HL-60 (cell line): Measurements from ENCODE around the gene B3GNT3.

Experiments used
- DNase-seq, 2 experiments: peaks; one replicate each; pipeline ENCODE4 v3.0.0-alpha.2; 2010 to 2020; ENCODE audit warnings: low read depth in 1 of 2, low spot score in 1 of 2
- H3K27ac ChIP-seq: fragments of 250-450 bp; sonication (Bioruptor Pico); replicated peaks from 2 replicates; pipeline ENCODE4 v1.5.1; 2020; ENCODE audit warnings: mild to moderate bottlenecking, moderate library complexity
- H3K27me3 ChIP-seq: fragments of 250-450 bp; sonication (Bioruptor Pico); 2 replicates; pipeline ENCODE4 v1.5.1; 2021; ENCODE audit warnings: mild to moderate bottlenecking, moderate library complexity; ENCODE audit not compliant: insufficient read depth, poor library complexity, severe bottlenecking
- H3K4me3 ChIP-seq: replicated peaks from 2 replicates; pipeline ENCODE4 v1.5.1; 2011; ENCODE audit warnings: mild to moderate bottlenecking, control low read depth, low read length; ENCODE audit not compliant: insufficient read depth
- GABPA ChIP-seq: IDR thresholded peaks from 2 replicates; pipeline ENCODE4 v1.6.1; 2012; ENCODE audit warnings: low read depth
- POLR2AphosphoS5 ChIP-seq: IDR thresholded peaks from 2 replicates; pipeline ENCODE4 v1.6.1; 2012; ENCODE audit warnings: low read depth
- REST ChIP-seq: IDR thresholded peaks from 2 replicates; pipeline ENCODE4 v1.6.1; 2012; ENCODE audit warnings: low read depth; ENCODE audit not compliant: insufficient replicate concordance
- SPI1 ChIP-seq: IDR thresholded peaks from 2 replicates; pipeline ENCODE4 v1.6.1; 2012; ENCODE audit warnings: low read depth, mild to moderate bottlenecking, borderline replicate concordance
- TF ChIP-seq, protein P1 (sequence below): IDR thresholded peaks from one replicate; pipeline ENCODE4 v1.5.1; 2011; ENCODE audit warnings: low read length, control low read depth, inconsistent platforms; ENCODE audit not compliant: insufficient read depth

The B3GNT3 gene

DNA sequence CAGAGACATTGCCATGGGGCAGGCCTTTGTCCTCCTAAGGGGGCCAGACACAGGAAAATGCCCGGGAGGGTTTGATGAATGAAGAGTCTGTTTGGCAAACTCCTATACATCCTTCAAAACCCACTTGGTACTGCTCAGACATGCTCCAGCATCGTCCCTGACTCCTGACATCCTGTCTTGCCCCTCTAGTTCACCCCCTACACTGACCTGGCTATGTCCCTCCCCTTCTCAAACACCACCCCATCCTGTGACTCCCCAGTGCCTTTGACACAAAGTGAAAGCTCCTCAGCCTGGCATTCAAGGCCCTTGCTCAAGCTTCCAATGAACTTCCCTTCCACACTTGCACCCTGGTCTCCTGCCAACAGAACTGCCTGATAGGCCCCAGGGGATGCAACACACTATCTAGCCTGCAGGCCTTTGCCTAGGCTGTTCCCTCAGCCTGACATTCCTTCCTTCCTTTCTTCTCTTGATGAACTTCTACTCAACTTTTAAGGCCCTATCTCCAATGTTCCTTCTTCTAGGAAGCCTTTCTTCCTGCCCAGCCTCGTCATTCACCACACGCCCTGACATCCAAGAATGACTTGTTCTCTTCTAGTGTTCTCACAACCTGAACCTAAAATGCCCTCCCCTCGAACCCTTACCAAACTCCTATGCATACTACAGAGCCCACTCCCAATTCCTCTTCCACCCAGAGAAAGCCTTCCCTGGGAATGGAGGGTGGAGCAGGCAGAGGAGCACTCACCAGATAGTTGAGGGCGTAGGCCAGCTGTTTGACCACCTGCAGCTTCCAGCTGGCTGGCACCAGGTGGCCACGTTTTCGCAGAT is 40.5 kb downstream of the B3GNT3 start:
- Histone ChIP-seq H3K4me3 (no peak overlapping the region), H3K27me3 (no peaks in the 10 kb centered on the region), H3K27ac (no peak overlapping the region)
- DNase-seq, result peak in 1 of 2 experiments; percentile 8
- TF ChIP-seq GABPA, result no peak
- TF ChIP-seq POLR2AphosphoS5, result no peak
- TF ChIP-seq, protein P1, sequence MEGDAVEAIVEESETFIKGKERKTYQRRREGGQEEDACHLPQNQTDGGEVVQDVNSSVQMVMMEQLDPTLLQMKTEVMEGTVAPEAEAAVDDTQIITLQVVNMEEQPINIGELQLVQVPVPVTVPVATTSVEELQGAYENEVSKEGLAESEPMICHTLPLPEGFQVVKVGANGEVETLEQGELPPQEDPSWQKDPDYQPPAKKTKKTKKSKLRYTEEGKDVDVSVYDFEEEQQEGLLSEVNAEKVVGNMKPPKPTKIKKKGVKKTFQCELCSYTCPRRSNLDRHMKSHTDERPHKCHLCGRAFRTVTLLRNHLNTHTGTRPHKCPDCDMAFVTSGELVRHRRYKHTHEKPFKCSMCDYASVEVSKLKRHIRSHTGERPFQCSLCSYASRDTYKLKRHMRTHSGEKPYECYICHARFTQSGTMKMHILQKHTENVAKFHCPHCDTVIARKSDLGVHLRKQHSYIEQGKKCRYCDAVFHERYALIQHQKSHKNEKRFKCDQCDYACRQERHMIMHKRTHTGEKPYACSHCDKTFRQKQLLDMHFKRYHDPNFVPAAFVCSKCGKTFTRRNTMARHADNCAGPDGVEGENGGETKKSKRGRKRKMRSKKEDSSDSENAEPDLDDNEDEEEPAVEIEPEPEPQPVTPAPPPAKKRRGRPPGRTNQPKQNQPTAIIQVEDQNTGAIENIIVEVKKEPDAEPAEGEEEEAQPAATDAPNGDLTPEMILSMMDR, result no peak
- TF ChIP-seq REST, result no peak
- no peak for TF ChIP-seq SPI1

GRCh38 chr19:17836530-17836929 is 41.6 kb downstream of the B3GNT3 start:
- H3K27ac ChIP-seq, result no peak overlapping the region
- H3K4me3 ChIP-seq, result no peak overlapping the region
- no peak for DNase-seq
- no peaks in the 10 kb centered on the region for H3K27me3 ChIP-seq
- TF ChIP-seq, protein P1, result no peak
- no peak for TF ChIP-seq GABPA
- no peak for TF ChIP-seq POLR2AphosphoS5
- TF ChIP-seq REST, result no peak
- TF ChIP-seq SPI1, result no peak

- TF ChIP-seq POLR2AphosphoS5 (no peak), GABPA (no peak), SPI1 (no peak), REST (no peak)
- TF ChIP-seq, protein P1, result no peak
These were observed 43.0 kb downstream of the B3GNT3 start for GRCh38 chr19:17837972-17838371.

More at GRCh38 chr19:17837972-17838371, 43.0 kb downstream of the B3GNT3 start:
- H3K27me3 ChIP-seq, result no peaks in the 10 kb centered on the region
- H3K27ac ChIP-seq, result no peak overlapping the region
- H3K4me3 ChIP-seq, result no peak overlapping the region
- no peak for DNase-seq
